Neural progenitor cell (in vitro differentiated cells): ENCODE data around the gene PER3. TPM values are rescaled to one million over a fixed set of nuclear protein-coding genes. Genes with fewer than 3 reads are reported as not detected.

Experiments
- DNase-seq: peaks from one replicate; pipeline ENCODE4 v3.0.0-alpha.2; 2016; ENCODE audit warnings: low spot score
- H2AFZ ChIP-seq: fragments of 200-600 bp; sonication (generic); replicated peaks from 2 replicates; pipeline ENCODE4 v1.6.1; 2016; ENCODE audit warnings: antibody characterized with exemption
- H3F3A ChIP-seq: fragments of 200-600 bp; sonication (generic); 2 replicates; pipeline ENCODE4 v1.6.1; 2016; ENCODE audit warnings: antibody characterized with exemption, low read depth
- H3K27ac ChIP-seq: fragments of 200-600 bp; sonication (generic); 2 replicates; pipeline ENCODE4 v1.5.1; 2016; ENCODE audit warnings: mild to moderate bottlenecking
- H3K27me3 ChIP-seq: fragments of 200-600 bp; sonication (generic); 2 replicates; pipeline ENCODE4 v1.6.1; 2016; ENCODE audit warnings: mild to moderate bottlenecking, moderate library complexity
- H3K36me3 ChIP-seq: fragments of 200-600 bp; sonication (generic); 2 replicates; pipeline ENCODE4 v1.5.1; 2016
- H3K4me1 ChIP-seq: fragments of 200-600 bp; sonication (generic); 2 replicates; pipeline ENCODE4 v1.6.1; 2016; ENCODE audit warnings: mixed run types
- H3K4me2 ChIP-seq: fragments of 200-600 bp; sonication (generic); 2 replicates; pipeline ENCODE4 v1.6.1; 2016
- H3K4me3 ChIP-seq: fragments of 200-600 bp; sonication (generic); 2 replicates; pipeline ENCODE4 v1.5.1; 2016
- H3K79me2 ChIP-seq: fragments of 200-600 bp; sonication (generic); 2 replicates; pipeline ENCODE4 v1.6.1; 2016; ENCODE audit warnings: low read depth
- H3K9ac ChIP-seq: fragments of 200-600 bp; sonication (generic); 2 replicates; pipeline ENCODE4 v1.6.1; 2016
- H3K9me3 ChIP-seq: fragments of 200-600 bp; sonication (generic); 2 replicates; pipeline ENCODE4 v1.5.1; 2016; ENCODE audit warnings: low read depth
- H4K20me1 ChIP-seq: fragments of 200-600 bp; sonication (generic); 2 replicates; pipeline ENCODE4 v1.6.1; 2016; ENCODE audit warnings: low read depth
- H3K27ac Mint-ChIP-seq: 3 replicates; pipeline ENCODE4 v1.8.0; 2021; ENCODE audit warnings: mixed read lengths
- H3K27me3 Mint-ChIP-seq: 2 replicates; pipeline ENCODE4 v1.8.0; 2022; ENCODE audit warnings: low read depth, mild to moderate bottlenecking, inconsistent platforms, moderate library complexity, mixed read lengths; ENCODE audit not compliant: insufficient read depth
- H3K36me3 Mint-ChIP-seq: 3 replicates; pipeline ENCODE4 v1.8.0; 2021; ENCODE audit warnings: mixed read lengths
- H3K4me1 Mint-ChIP-seq: 3 replicates; pipeline ENCODE4 v1.8.0; 2021; ENCODE audit warnings: mixed read lengths
- H3K4me3 Mint-ChIP-seq: 3 replicates; pipeline ENCODE4 v1.8.0; 2021; ENCODE audit warnings: mild to moderate bottlenecking, moderate library complexity, mixed read lengths
- H3K9me3 Mint-ChIP-seq: 3 replicates; pipeline ENCODE4 v1.8.0; 2020; ENCODE audit warnings: mixed read lengths
- CTCF ChIP-seq: fragments of 200-600 bp; sonication (generic); IDR thresholded peaks from 2 replicates; pipeline ENCODE4 v1.5.1; 2017; ENCODE audit warnings: antibody characterized with exemption, mild to moderate bottlenecking
- EZH2 ChIP-seq: fragments of 200-600 bp; sonication (generic); IDR thresholded peaks from 2 replicates; pipeline ENCODE4 v1.6.1; 2017; ENCODE audit warnings: antibody characterized with exemption, mild to moderate bottlenecking, moderate library complexity
- EZH2phosphoT487 ChIP-seq: fragments of 200-600 bp; sonication (generic); IDR thresholded peaks from 2 replicates; pipeline ENCODE4 v1.6.1; 2017; ENCODE audit warnings: antibody characterized with exemption
- total RNA-seq: library from RNA; depleted of rRNA; stranded (reverse); fragments of >200 nt; gene quantifications from 2 replicates; pipeline ENCODE4 v1.2.3, GENCODE V29; 2015; ENCODE audit warnings: low replicate concordance

The PER3 gene
- total RNA-seq, 1 donor from 2014 or later = 3.6 TPM

DNA sequence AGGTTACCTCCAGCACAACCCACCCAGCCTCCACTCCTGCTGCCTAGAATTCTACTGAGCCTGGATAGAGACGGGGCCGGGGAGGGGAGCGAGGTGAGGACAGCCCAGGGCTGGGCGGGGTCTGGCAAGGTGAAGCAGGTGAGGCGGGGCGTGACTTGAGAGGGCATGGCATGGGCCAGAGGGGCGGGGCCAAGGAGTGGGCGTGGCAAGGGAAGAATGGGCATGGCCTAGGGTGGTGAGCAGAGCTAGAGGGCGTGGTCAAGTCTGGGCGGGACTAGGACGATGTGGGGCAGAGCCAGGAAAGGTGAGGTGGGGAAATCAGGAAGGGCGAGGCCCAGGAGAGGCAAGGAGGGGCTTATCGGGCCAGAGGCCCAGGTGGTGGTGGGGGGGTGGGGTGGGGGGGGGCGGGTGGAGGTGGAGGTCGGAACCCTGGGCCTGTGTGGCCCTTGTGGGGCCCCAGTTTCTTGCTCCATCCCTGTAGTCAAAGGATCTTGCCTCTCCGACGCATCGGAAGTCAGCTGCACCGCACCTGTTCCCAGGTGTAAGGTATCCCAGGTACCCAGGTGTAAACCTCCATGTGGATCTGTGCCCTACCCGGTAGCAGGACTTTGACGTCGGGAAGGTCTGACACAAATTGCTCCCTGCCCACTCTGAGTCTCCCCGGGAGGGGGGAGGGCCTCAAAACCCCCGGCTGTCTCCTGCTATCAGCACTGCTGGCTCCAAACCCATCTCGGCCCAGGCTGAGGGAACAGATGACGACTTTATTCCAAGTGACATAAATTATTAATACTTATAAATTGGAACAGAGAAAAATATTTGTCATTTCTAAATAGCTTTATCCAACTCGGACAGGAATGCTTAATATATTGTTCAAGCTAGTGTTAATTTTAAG lies 101.7 kb downstream of the PER3 start:
- no peak overlapping the region for H3K27ac Mint-ChIP-seq
- H2AFZ ChIP-seq = no peak overlapping the region

GRCh38 chr1:7886405-7886745 lies 102.3 kb downstream of the PER3 start:
- Histone ChIP-seq H3K36me3 (no peaks in the 10 kb centered on the region), H3F3A (no peaks in the 10 kb centered on the region), H3K9ac (no peak overlapping the region), H4K20me1 (no peaks in the 10 kb centered on the region), H2AFZ (no peak overlapping the region), H3K4me3 (no peak overlapping the region), H3K9me3 (no peaks in the 10 kb centered on the region), H3K27me3 (no peaks in the 10 kb centered on the region), H3K4me2 (no peak overlapping the region), H3K79me2 (no peaks in the 10 kb centered on the region), H3K4me1 (no peaks in the 10 kb centered on the region), H3K27ac (no peak overlapping the region)
- H3K27me3 Mint-ChIP-seq = peaks cover 14% of the 10 kb centered on the region
- no peak overlapping the region for H3K27ac Mint-ChIP-seq
- no peaks in the 10 kb centered on the region for H3K4me1 Mint-ChIP-seq
- H3K36me3 Mint-ChIP-seq = no peaks in the 10 kb centered on the region
- no peak for DNase-seq
- H3K9me3 Mint-ChIP-seq = peaks cover 5% of the 10 kb centered on the region
- no peak overlapping the region for H3K4me3 Mint-ChIP-seq
- no peak for TF ChIP-seq CTCF
- TF ChIP-seq EZH2 = no peak
- no peak for TF ChIP-seq EZH2phosphoT487

More for the DNA sequence above, 101.7 kb downstream of the PER3 start:
- Histone ChIP-seq H3K79me2 (no peaks in the 10 kb centered on the region), H3K9ac (no peak overlapping the region), H3K4me1 (no peaks in the 10 kb centered on the region), H3K36me3 (no peaks in the 10 kb centered on the region), H4K20me1 (no peaks in the 10 kb centered on the region), H3F3A (no peaks in the 10 kb centered on the region), H3K27me3 (no peaks in the 10 kb centered on the region), H3K4me2 (no peak overlapping the region), H3K9me3 (no peaks in the 10 kb centered on the region), H3K4me3 (no peak overlapping the region), H3K27ac (no peak overlapping the region)
- Mint-ChIP-seq H3K36me3 (no peaks in the 10 kb centered on the region), H3K4me3 (no peak overlapping the region), H3K4me1 (no peaks in the 10 kb centered on the region), H3K27me3 (peaks cover 14% of the 10 kb centered on the region), H3K9me3 (peaks cover 5% of the 10 kb centered on the region)
- no peak for DNase-seq
- TF ChIP-seq EZH2phosphoT487 = no peak
- no peak for TF ChIP-seq EZH2
- no peak for TF ChIP-seq CTCF

GRCh38 chr1:7888248-7889081 lies 104.4 kb downstream of the PER3 start:
- H3K4me2 ChIP-seq = no peak overlapping the region
- no peaks in the 10 kb centered on the region for H3K4me1 ChIP-seq
- Mint-ChIP-seq H3K4me1 (no peaks in the 10 kb centered on the region), H3K4me3 (no peak overlapping the region), H3K36me3 (no peaks in the 10 kb centered on the region), H3K27me3 (peaks cover 14% of the 10 kb centered on the region), H3K27ac (no peak overlapping the region), H3K9me3 (peaks cover 5% of the 10 kb centered on the region)
- no peak overlapping the region for H2AFZ ChIP-seq
- no peak for TF ChIP-seq EZH2
- no peak for TF ChIP-seq CTCF
- no peak for TF ChIP-seq EZH2phosphoT487
- no peak for DNase-seq
- H3K9ac ChIP-seq = no peak overlapping the region
- H3K79me2 ChIP-seq = no peaks in the 10 kb centered on the region
- H3K9me3 ChIP-seq = no peaks in the 10 kb centered on the region
- no peak overlapping the region for H3K27ac ChIP-seq
- H3K27me3 ChIP-seq = no peaks in the 10 kb centered on the region
- H3K36me3 ChIP-seq = no peaks in the 10 kb centered on the region
- no peaks in the 10 kb centered on the region for H4K20me1 ChIP-seq
- no peak overlapping the region for H3K4me3 ChIP-seq
- no peaks in the 10 kb centered on the region for H3F3A ChIP-seq
